Heart left ventricle (tissue), 16 donors: ENCODE results near the gene B4GALT5. TPM values are rescaled to one million over a fixed set of nuclear protein-coding genes. Genes with fewer than 3 reads are reported as not detected.

Source experiments
- ATAC-seq, 4 donors: fragments of 200-7000 bp; cut with Tn5 transposase; one replicate each; pipeline ENCODE4 v1.9.1; 2020 to 2022; ENCODE audit warnings: moderate library complexity in 4 of 4, mild to moderate bottlenecking in 3 of 4, moderate number of reproducible peaks in 1 of 4
- DNase-seq, 5 donors: peaks; one replicate each; pipeline ENCODE4 v3.0.0-alpha.2; 2020
- H3K27ac ChIP-seq, 12 donors: fragments of 200-600 bp; sonication (generic) in 4 of 12; one replicate each; pipeline versions ENCODE4 v1.5.0 to v1.8.0; 2016 to 2022; ENCODE audit warnings: mild to moderate bottlenecking in 2 of 12
- H3K27me3 ChIP-seq, 9 donors: fragments of 200-600 bp; sonication (generic) in 2 of 9; one replicate each; pipeline versions ENCODE4 v1.5.1 to v1.8.0; 2016 to 2022; ENCODE audit warnings: mild to moderate bottlenecking in 3 of 9
- H3K36me3 ChIP-seq, 9 donors: fragments of 200-600 bp; sonication (generic) in 2 of 9; one replicate each; pipeline versions ENCODE4 v1.5.0 to v1.8.0; 2018 to 2022; ENCODE audit warnings: mild to moderate bottlenecking in 2 of 9
- H3K4me1 ChIP-seq, 12 donors: fragments of 200-600 bp; sonication (generic) in 4 of 12; one replicate each; pipeline versions ENCODE4 v1.5.0 to v1.8.0; 2016 to 2022; ENCODE audit warnings: mild to moderate bottlenecking in 3 of 12
- H3K4me3 ChIP-seq, 12 donors: fragments of 200-600 bp; sonication (generic) in 4 of 12; one replicate each; pipeline versions ENCODE4 v1.5.0 to v1.8.0; 2017 to 2022; ENCODE audit warnings: mild to moderate bottlenecking in 9 of 12, moderate library complexity in 4 of 12
- H3K9me3 ChIP-seq, 12 donors: fragments of 200-600 bp; sonication (generic) in 4 of 12; one replicate each; pipeline versions ENCODE4 v1.5.0 to v1.8.0; 2016 to 2022; ENCODE audit warnings: mild to moderate bottlenecking in 1 of 12
- CTCF ChIP-seq, 12 donors: fragments of 200-600 bp; sonication (generic) in 4 of 12; IDR thresholded peaks; one replicate each; pipeline versions ENCODE4 v1.5.0 to v1.8.0; 2018 to 2022; ENCODE audit warnings: antibody characterized with exemption in 12 of 12, mild to moderate bottlenecking in 5 of 12
- POLR2A ChIP-seq, 2 donors: fragments of 450-650 bp; IDR thresholded peaks; one replicate each; pipeline ENCODE4 v1.6.1; 2017; ENCODE audit warnings: antibody characterized with exemption in 2 of 2, mild to moderate bottlenecking in 2 of 2, moderate library complexity in 2 of 2
- WGBS, 4 donors: extraction: QIAGEN DNeasy Blood & Tissue Kit in 2 of 4; methylation state at CpG; one replicate each; pipeline versions ENCODE4 v1.1.5 to v1.1.7; 2013 to 2018; 5-methylcytosine and 5-hydroxymethylcytosine counted together
- intact Hi-C, 10 donors: fragments of 100-400 bp; cut with DNase I; formaldehyde crosslinking; loops; one replicate each; pipeline versions ENCODE4 v1.11.1 to v1.14.2; 2022
- polyA plus RNA-seq, 2 donors: library from polyadenylated mRNA; stranded (reverse); fragments of 200-250 nt; gene quantifications; one replicate each; pipeline ENCODE4 v1.2.3, GENCODE V29; 2013
- total RNA-seq, 9 donors: library from RNA; depleted of rRNA in 2 of 9; stranded (reverse); fragments of >200 nt in 2 of 9; fragmentation: NEBNext Ultra II Directional in 3 of 9; extraction: Animal tissue kit (Norgen Biotek cat#: 25700) in 3 of 9; gene quantifications; one replicate each; pipeline versions ENCODE4 v1.1.0 to v1.2.4, GENCODE V29; 2016 to 2023
- donor health status: ischemic (EF 13 %, LVEDD 7.1; RV severe dilation, severe dysfunction).
- donor health status: healthy with polysubstance abuse.
- donor health status: DM: no; HTN: yes; CAD: no.
- donor health status: DM: no; HTN: no; CAD: no.
- donor health status: ischemic (EF 25% LVEDD 6.9; RV normal size, moderate dysfunction).
- donor health status: ischemic (EF 25% LVEDD 5.7; RV mildly dilated, moderate dysfunction).
- donor health status: healthy.
- donor health status: DM: yes; HTN: yes; CAD: no.
- donor health status: ischemic (EF 35%, LVEDD 5.7; RV mildly dilated, moderate dysfunction).
- donor health status: nonischemic (EF 11% LVEDD 7.7; RV severe dilation, severe dysfunction).
- donor health status: DM: yes; HTN: yes; CAD: no.
- donor health status: PGD.
- donor health status: ischemic (EF 29% LVEDD 5.4; RV normal size, mild dysfunction).
- donor health status: nonischemic (EF 23%, LVEDD 6.1; RV moderate dilation, normal function).

The B4GALT5 gene
- total and polyA plus RNA-seq, 11 donors, result 7.0 to 60.4 (median 29.3) TPM

- peak overlapping the region in 1 of 12 donors; percentile 16 for H3K4me3 ChIP-seq
- peaks cover 0 to 8% (median 0%) of the 10 kb centered on the region in 9 donors for H3K27me3 ChIP-seq
- ATAC-seq, result peak; percentile 23 to 73 (median 50)
- intact Hi-C loops, result loop anchor here (1.0 to 10.0 kb wide), 6 partner anchors 66 to 277 kb away; no protein-coding TSS in a partner anchor
- no peaks in the 10 kb centered on the region for H3K36me3 ChIP-seq
- no peak overlapping the region for H3K27ac ChIP-seq
- no peaks in the 10 kb centered on the region for H3K9me3 ChIP-seq
- 7 to 14% (median 9%) methylated on average over 12 to 17 of the region's 17 CpGs for WGBS, 4 donors
- DNase-seq, result peak; percentile 58 to 84 (median 70)
- TF ChIP-seq POLR2A (IDR thresholded peaks at IDR 0.05) (no peak), CTCF (IDR thresholded peaks at IDR 0.05) (peak; percentile 93 to 99 (median 96))
- H3K4me1 ChIP-seq, result peaks cover 0 to 32% (median 14%) of the 10 kb centered on the region in 12 donors
Observed at GRCh38 chr20:49608752-49609670, 104.7 kb downstream of the B4GALT5 start.

GRCh38 chr20:49607568-49607967, 106.1 kb downstream of the B4GALT5 start:
- TF ChIP-seq POLR2A (IDR thresholded peaks at IDR 0.05) (no peak), CTCF (IDR thresholded peaks at IDR 0.05) (no peak)
- Histone ChIP-seq H3K4me1 (peaks cover 0 to 24% (median 13%) of the 10 kb centered on the region in 12 donors), H3K9me3 (no peaks in the 10 kb centered on the region), H3K27me3 (peaks cover 0 to 8% (median 0%) of the 10 kb centered on the region in 9 donors), H3K27ac (no peak overlapping the region), H3K36me3 (no peaks in the 10 kb centered on the region), H3K4me3 (no peak overlapping the region)
- ATAC-seq (no peak), DNase-seq (no peak)
- WGBS, 4 donors, result 80 to 100% (median 94%) methylated on average over 1 of the region's 1 CpG
- intact Hi-C loops, result loop anchor here in 8 of 10 donors (5.0 to 10.0 kb wide), 2 partner anchors 273 to 275 kb away; no protein-coding TSS in a partner anchor

GRCh38 chr20:49603209-49603627, 110.5 kb downstream of the B4GALT5 start:
- Histone ChIP-seq H3K36me3 (no peaks in the 10 kb centered on the region), H3K27me3 (peaks cover 0 to 2% (median 0%) of the 10 kb centered on the region in 9 donors), H3K4me1 (peaks cover 0 to 8% (median 0%) of the 10 kb centered on the region in 12 donors), H3K9me3 (peaks cover 0 to under 1% (median 0%) of the 10 kb centered on the region in 12 donors), H3K27ac (peak overlapping the region in 5 of 12 donors; percentile 7 to 57 (median 27)), H3K4me3 (no peak overlapping the region)
- TF ChIP-seq CTCF (IDR thresholded peaks at IDR 0.05) (peak in 8 of 12 donors; percentile 20 to 49 (median 38)), POLR2A (IDR thresholded peaks at IDR 0.05) (no peak)
- DNase-seq (peak in 1 of 5 donors; percentile 44), ATAC-seq (peak in 3 of 4 donors; percentile 49 to 68 (median 64))
- intact Hi-C loops, result loop anchor here in 2 of 10 donors (10.0 kb wide), 1 partner anchor 268 kb away; no protein-coding TSS in a partner anchor
- WGBS, 4 donors, result 57 to 70% (median 68%) methylated on average over 8 to 11 of the region's 11 CpGs
